Measurements from ENCODE around the gene IWS1. TPM values are rescaled to one million over a fixed set of nuclear protein-coding genes. Genes with fewer than 3 reads are reported as not detected.

The IWS1 gene
- total and polyA plus RNA-seq, 7 experiments from 2014 or later = 15.7 to 57.5 (median 39.7) TPM

- no peaks in the 10 kb centered on the region for H3K9me3 Mint-ChIP-seq
- ChIA-PET CTCF (interaction anchor here (1.0 kb wide), 1 partner anchor 10 kb away, joined by 4 read pairs; no protein-coding TSS in a partner anchor), POLR2A (no interaction called here)
- no peak for ATAC-seq
- Histone ChIP-seq H3K27me3 (ENCODE audit: control insufficient read depth in 2 of 2, insufficient read depth in 2 of 2, low read length in 2 of 2) (no peaks in the 10 kb centered on the region), H3K27ac (ENCODE audit: low read depth, low read length) (no peak overlapping the region), H3K36me3 (ENCODE audit: control insufficient read depth in 2 of 3, insufficient read depth in 3 of 3, low read length in 3 of 3) (peaks cover 0 to 14% (median 4%) of the 10 kb centered on the region in 3 experiments), H3K4me1 (ENCODE audit: control insufficient read depth in 2 of 2, insufficient read depth in 2 of 2, low read length in 2 of 2) (no peaks in the 10 kb centered on the region), H3K4me3 (ENCODE audit: low read length) (no peak overlapping the region), H3K9me3 (ENCODE audit: control insufficient read depth in 2 of 3, low read length in 3 of 3) (no peaks in the 10 kb centered on the region)
- no peak overlapping the region for H3K4me3 Mint-ChIP-seq
- no peak for DNase-seq
- H3K27me3 Mint-ChIP-seq = no peaks in the 10 kb centered on the region
- H3K4me1 Mint-ChIP-seq = peaks cover 7 to 22% (median 15%) of the 10 kb centered on the region in 7 donors
- H3K27ac Mint-ChIP-seq = no peak overlapping the region
- peaks cover 10 to 37% (median 20%) of the 10 kb centered on the region in 5 donors for H3K36me3 Mint-ChIP-seq
- intact Hi-C loops (cut with micrococcal nuclease) = no loop called here
Measured at GRCh38 chr2:127469051-127469450, 57.2 kb downstream of the IWS1 start.

GRCh38 chr2:127465258-127465657, 61.0 kb downstream of the IWS1 start:
- POLR2A ChIA-PET = no interaction called here
- CTCF ChIA-PET = no interaction called here

GRCh38 chr2:127464470-127465257, 61.6 kb downstream of the IWS1 start:
- H3K9me3 Mint-ChIP-seq = no peaks in the 10 kb centered on the region
- peaks cover 7 to 22% (median 15%) of the 10 kb centered on the region in 7 donors for H3K4me1 Mint-ChIP-seq
- Histone ChIP-seq H3K4me3 (ENCODE audit: low read length) (no peak overlapping the region), H3K9me3 (ENCODE audit: control insufficient read depth in 2 of 3, low read length in 3 of 3) (no peaks in the 10 kb centered on the region), H3K27ac (ENCODE audit: low read depth, low read length) (no peak overlapping the region), H3K36me3 (ENCODE audit: control insufficient read depth in 2 of 3, insufficient read depth in 3 of 3, low read length in 3 of 3) (peaks cover 0 to 9% (median 3%) of the 10 kb centered on the region in 3 experiments), H3K27me3 (ENCODE audit: control insufficient read depth in 2 of 2, insufficient read depth in 2 of 2, low read length in 2 of 2) (no peaks in the 10 kb centered on the region), H3K4me1 (ENCODE audit: control insufficient read depth in 2 of 2, insufficient read depth in 2 of 2, low read length in 2 of 2) (no peaks in the 10 kb centered on the region)
- POLR2A ChIA-PET = no interaction called here
- H3K27me3 Mint-ChIP-seq = no peaks in the 10 kb centered on the region
- peak overlapping the region in 2 of 9 donors; percentile 50 to 62 for H3K27ac Mint-ChIP-seq
- DNase-seq (no peak), ATAC-seq (no peak)
- intact Hi-C loops (cut with micrococcal nuclease) = no loop called here
- peak overlapping the region in 1 of 10 donors; percentile 14 for H3K4me3 Mint-ChIP-seq
- peaks cover 10 to 49% (median 22%) of the 10 kb centered on the region in 5 donors for H3K36me3 Mint-ChIP-seq
- CTCF ChIA-PET = no interaction called here

More at GRCh38 chr2:127465258-127465657, 61.0 kb downstream of the IWS1 start:
- no peak overlapping the region for H3K4me3 ChIP-seq (ENCODE audit: low read length)
- peaks cover 10 to 49% (median 22%) of the 10 kb centered on the region in 5 donors for H3K36me3 Mint-ChIP-seq
- no peak overlapping the region for H3K4me3 Mint-ChIP-seq
- H3K27me3 ChIP-seq (ENCODE audit: control insufficient read depth in 2 of 2, insufficient read depth in 2 of 2, low read length in 2 of 2) = no peaks in the 10 kb centered on the region
- intact Hi-C loops (cut with micrococcal nuclease) = no loop called here
- no peaks in the 10 kb centered on the region for H3K9me3 ChIP-seq (ENCODE audit: control insufficient read depth in 2 of 3, low read length in 3 of 3)
- H3K27me3 Mint-ChIP-seq = no peaks in the 10 kb centered on the region
- peaks cover 0 to 14% (median 4%) of the 10 kb centered on the region in 3 experiments for H3K36me3 ChIP-seq (ENCODE audit: control insufficient read depth in 2 of 3, insufficient read depth in 3 of 3, low read length in 3 of 3)
- no peak overlapping the region for H3K27ac ChIP-seq (ENCODE audit: low read depth, low read length)
- no peaks in the 10 kb centered on the region for H3K9me3 Mint-ChIP-seq
- no peaks in the 10 kb centered on the region for H3K4me1 ChIP-seq (ENCODE audit: control insufficient read depth in 2 of 2, insufficient read depth in 2 of 2, low read length in 2 of 2)
- peak overlapping the region in 1 of 9 donors; percentile 46 for H3K27ac Mint-ChIP-seq
- peaks cover 7 to 22% (median 15%) of the 10 kb centered on the region in 7 donors for H3K4me1 Mint-ChIP-seq
- ATAC-seq (no peak), DNase-seq (peak in 1 of 9 donors; percentile 35)

GRCh38 chr2:127463155-127463991, 62.9 kb downstream of the IWS1 start:
- Histone ChIP-seq H3K36me3 (ENCODE audit: control insufficient read depth in 2 of 3, insufficient read depth in 3 of 3, low read length in 3 of 3) (no peaks in the 10 kb centered on the region), H3K27ac (ENCODE audit: low read depth, low read length) (no peak overlapping the region), H3K27me3 (ENCODE audit: control insufficient read depth in 2 of 2, insufficient read depth in 2 of 2, low read length in 2 of 2) (no peaks in the 10 kb centered on the region), H3K9me3 (ENCODE audit: control insufficient read depth in 2 of 3, low read length in 3 of 3) (no peaks in the 10 kb centered on the region), H3K4me3 (ENCODE audit: low read length) (no peak overlapping the region), H3K4me1 (ENCODE audit: control insufficient read depth in 2 of 2, insufficient read depth in 2 of 2, low read length in 2 of 2) (no peaks in the 10 kb centered on the region)
- POLR2A ChIA-PET = no interaction called here
- CTCF ChIA-PET = no interaction called here
- Mint-ChIP-seq H3K27me3 (no peaks in the 10 kb centered on the region), H3K9me3 (no peaks in the 10 kb centered on the region), H3K4me3 (no peak overlapping the region), H3K4me1 (peaks cover 7 to 22% (median 15%) of the 10 kb centered on the region in 7 donors), H3K36me3 (peaks cover 9 to 39% (median 19%) of the 10 kb centered on the region in 5 donors), H3K27ac (no peak overlapping the region)
- DNase-seq (no peak), ATAC-seq (no peak)
- intact Hi-C loops (cut with micrococcal nuclease) = no loop called here

GRCh38 chr2:127462461-127462860, 63.8 kb downstream of the IWS1 start:
- H3K27ac ChIP-seq (ENCODE audit: low read depth, low read length) = no peak overlapping the region
- no peak overlapping the region for H3K4me3 ChIP-seq (ENCODE audit: low read length)
- H3K27me3 ChIP-seq (ENCODE audit: control insufficient read depth in 2 of 2, insufficient read depth in 2 of 2, low read length in 2 of 2) = no peaks in the 10 kb centered on the region
- no peak for DNase-seq
- CTCF ChIA-PET = no interaction called here
- H3K36me3 ChIP-seq (ENCODE audit: control insufficient read depth in 2 of 3, insufficient read depth in 3 of 3, low read length in 3 of 3) = no peaks in the 10 kb centered on the region
- H3K4me1 Mint-ChIP-seq = peaks cover 7 to 22% (median 15%) of the 10 kb centered on the region in 7 donors
- H3K9me3 Mint-ChIP-seq = no peaks in the 10 kb centered on the region
- H3K36me3 Mint-ChIP-seq = peaks cover 6 to 39% (median 11%) of the 10 kb centered on the region in 5 donors
- no peaks in the 10 kb centered on the region for H3K27me3 Mint-ChIP-seq
- intact Hi-C loops (cut with micrococcal nuclease) = no loop called here
- no peak overlapping the region for H3K4me3 Mint-ChIP-seq
- H3K9me3 ChIP-seq (ENCODE audit: control insufficient read depth in 2 of 3, low read length in 3 of 3) = no peaks in the 10 kb centered on the region
- no peak for ATAC-seq
- POLR2A ChIA-PET = no interaction called here
- no peaks in the 10 kb centered on the region for H3K4me1 ChIP-seq (ENCODE audit: control insufficient read depth in 2 of 2, insufficient read depth in 2 of 2, low read length in 2 of 2)
- no peak overlapping the region for H3K27ac Mint-ChIP-seq

- Histone ChIP-seq H3K36me3 (ENCODE audit: control insufficient read depth in 2 of 3, insufficient read depth in 3 of 3, low read length in 3 of 3) (no peaks in the 10 kb centered on the region), H3K9me3 (ENCODE audit: control insufficient read depth in 2 of 3, low read length in 3 of 3) (no peaks in the 10 kb centered on the region), H3K4me3 (ENCODE audit: low read length) (no peak overlapping the region), H3K27ac (ENCODE audit: low read depth, low read length) (no peak overlapping the region), H3K27me3 (ENCODE audit: control insufficient read depth in 2 of 2, insufficient read depth in 2 of 2, low read length in 2 of 2) (no peaks in the 10 kb centered on the region), H3K4me1 (ENCODE audit: control insufficient read depth in 2 of 2, insufficient read depth in 2 of 2, low read length in 2 of 2) (no peaks in the 10 kb centered on the region)
- ATAC-seq (no peak), DNase-seq (no peak)
- intact Hi-C loops (cut with micrococcal nuclease) = no loop called here
- Mint-ChIP-seq H3K4me1 (peaks cover 0 to 3% (median 0%) of the 10 kb centered on the region in 7 donors), H3K4me3 (no peak overlapping the region), H3K27ac (no peak overlapping the region), H3K36me3 (peaks cover 4 to 46% (median 20%) of the 10 kb centered on the region in 5 donors), H3K9me3 (no peaks in the 10 kb centered on the region), H3K27me3 (no peaks in the 10 kb centered on the region)
- ChIA-PET POLR2A (no interaction called here), CTCF (interaction anchor here (0.7 kb wide), 1 partner anchor 334 kb away, joined by 3 read pairs; no protein-coding TSS in a partner anchor)
Measured at GRCh38 chr2:127456960-127457359, 69.3 kb downstream of the IWS1 start.

All from naive thymus-derived CD4-positive, alpha-beta T cell (primary cell).